ENCODE measurements around the gene DBR1.
A peak's percentile ranks its signal among the peaks of the same experiment; 100 is the strongest.

DBR1 gene

DNA sequence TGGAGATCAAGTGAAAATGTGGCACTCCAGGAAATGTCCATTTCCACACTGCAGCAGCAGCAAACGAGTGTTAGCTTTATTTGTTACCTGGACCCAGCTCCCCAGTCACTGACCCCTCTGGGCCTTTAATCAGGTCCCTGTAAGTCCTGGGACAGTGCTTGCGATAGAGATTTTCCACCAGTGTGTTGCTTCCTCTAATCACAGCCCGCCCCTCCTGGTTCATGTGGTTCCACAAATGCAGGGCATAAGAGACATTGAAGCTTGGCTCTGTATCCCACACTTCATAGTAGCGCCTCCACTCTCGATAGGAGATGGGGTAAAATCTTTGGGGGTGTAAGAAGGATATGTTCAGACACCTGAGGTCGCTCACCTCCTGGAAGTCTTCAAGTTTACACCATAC, 50.5 kb downstream of the DBR1 start:
- no peak for DNase-seq (ENCODE audit: low read depth in 2 of 2)

DNA sequence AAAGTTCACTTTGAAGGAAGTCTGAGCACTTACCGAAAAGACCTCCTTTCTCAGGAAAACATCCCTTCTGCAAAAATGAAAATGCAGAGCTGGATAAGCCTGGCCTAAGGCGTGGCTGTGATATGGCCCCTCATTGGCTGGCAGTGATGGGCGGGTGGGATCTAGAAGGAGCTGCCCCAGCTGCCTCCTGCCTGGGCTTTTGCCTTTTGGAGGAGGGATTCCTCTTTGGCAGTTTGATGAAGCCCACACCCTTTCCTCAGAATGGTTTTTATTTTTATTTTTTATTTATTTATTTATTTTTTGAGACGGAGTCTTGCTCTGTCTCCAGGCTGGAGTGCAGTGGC, 55.3 kb downstream of the DBR1 start:
- no peak for DNase-seq (ENCODE audit: low read depth in 2 of 2)

DNA sequence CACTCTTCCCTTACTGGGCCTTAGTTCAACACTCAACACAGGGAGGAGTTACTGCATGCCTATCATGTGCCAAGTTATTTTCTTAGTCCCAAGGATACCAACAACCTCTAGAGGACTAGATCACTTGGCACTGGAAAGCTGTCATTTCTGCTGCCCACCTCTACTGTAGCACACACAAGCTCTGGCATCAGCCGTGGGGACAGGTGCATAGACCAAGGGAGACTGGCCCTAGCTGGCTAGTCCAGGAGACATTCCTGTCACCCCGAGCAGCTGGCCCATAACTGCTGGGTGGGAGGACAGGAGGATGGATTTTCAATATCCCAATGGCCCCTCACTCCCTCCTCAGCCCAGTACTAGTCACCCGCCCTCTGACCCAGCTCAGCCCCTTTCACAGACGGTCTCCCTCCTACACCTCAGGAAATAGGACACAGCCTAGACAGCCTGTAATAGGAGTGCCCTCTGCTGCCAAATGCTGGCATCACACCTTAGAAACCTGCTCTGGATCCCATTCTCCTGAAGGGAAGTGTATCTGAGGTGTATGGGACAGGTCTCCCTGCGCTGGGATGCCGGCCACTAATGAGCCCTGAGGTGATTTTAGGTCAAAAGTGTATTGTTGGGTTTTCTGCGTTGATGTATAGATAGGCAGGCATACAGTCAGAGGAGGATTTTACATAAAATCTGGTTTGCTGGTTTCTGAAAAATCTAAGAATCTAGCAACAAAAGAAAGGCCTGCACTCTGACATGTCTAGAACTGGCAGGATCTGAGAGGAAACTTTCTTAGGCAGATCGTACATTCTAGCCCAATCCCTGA, 55.9 kb downstream of the DBR1 start:
- peak; percentile 13 to 65 for DNase-seq (ENCODE audit: low read depth in 2 of 2)

DNA sequence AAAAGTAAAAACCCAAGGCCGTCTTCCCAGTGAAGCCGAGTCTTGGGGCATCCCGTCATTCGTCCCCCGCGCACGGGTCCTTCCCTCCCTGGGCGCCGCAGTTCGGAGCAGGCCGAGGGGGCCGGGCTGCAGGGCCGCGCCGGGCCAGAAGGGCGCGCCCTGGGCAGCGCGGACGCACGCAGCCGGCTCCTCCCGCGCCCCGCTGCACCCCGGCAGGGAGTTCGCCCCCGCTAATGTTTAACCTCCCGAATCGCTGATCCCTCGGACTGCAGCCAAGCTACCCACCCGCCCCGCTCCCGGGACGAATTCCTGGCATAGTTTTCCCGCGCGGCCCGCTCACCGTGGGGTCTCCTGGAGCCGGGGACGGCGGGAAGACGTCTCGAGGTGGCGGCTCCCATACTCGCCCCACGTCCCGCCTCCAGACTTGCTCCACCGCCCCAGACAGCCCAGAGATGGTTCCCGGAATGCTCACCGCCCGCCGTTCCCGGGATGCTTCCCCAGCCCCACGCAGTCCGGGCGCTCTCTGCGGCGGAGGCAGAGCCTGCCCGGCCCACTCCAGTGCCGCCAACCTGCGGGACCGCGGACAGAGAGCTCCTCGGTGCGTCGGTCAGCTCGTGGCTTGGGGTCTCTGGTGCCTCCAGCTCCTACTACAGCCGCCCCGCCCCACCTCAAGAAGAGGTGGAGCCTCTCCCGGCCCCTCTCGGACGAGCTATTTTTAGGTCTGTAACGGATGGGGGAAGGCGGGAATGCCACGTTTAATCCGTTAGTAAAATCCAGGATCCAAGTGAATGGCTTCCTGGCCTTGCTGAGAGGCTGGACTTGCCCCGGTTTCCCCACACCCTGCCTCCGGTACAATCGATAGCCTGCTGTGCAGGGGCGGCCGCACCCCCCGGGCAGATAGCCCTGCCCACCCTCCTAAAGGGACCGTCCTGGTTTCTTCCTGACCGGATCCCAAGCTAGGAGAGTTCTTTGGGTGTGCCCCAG, 59.4 kb downstream of the DBR1 start, which contains the start of gene DZIP1L:
Gene DZIP1L, minus strand, starts transcription at position 621 of the 984 bp plus-strand sequence. CDS start 11,637 bp downstream, outside the sequence.
- peak in 1 of 2 experiments; percentile 21 for DNase-seq (ENCODE audit: low read depth in 2 of 2)

DNA sequence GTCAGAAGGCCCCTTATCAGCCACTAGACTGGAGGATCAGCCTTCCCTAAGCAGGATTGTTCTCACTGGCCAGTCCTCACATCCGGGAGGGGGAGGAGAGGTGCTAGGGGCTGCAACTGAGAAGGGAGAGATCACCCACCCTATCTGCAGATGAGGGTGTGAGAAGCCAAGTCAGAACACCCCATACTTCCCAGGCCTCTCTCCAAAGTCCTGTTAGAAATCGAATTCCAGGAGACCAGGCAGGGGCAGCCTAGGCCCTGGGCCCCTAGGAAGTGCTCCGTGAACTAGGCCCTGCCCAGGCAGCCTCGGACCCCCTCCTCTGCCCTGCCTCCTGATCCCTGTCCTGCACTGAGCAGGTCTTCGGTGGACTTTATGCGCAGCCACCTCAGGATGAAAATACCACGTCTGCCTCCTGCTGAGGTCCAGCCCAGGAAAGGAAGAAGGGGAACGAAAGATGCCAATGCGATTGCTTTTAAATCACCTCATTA, 60.2 kb downstream of the DBR1 start:
- no peak for DNase-seq (ENCODE audit: low read depth in 2 of 2)

DNA sequence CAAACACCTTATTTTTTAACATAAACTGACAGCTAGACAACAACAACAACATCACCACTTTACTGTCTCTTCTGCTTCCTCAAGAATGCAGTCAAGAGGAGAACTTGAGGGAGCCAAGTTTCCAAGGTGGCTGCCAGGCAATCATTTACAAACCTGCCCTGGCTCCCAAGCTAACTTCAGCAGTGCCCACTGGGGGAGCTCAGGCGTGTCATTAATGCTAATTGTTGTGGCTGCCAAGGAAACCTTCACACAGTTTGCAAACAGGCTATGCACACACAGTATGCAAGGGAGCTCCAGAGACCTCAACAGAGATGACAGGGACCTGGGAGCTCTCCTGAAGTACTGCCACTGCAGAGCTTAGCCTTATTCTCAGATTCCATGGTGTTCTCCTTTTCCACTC, 61.4 kb downstream of the DBR1 start:
- DNase-seq (ENCODE audit: low read depth in 2 of 2) = no peak

DNA sequence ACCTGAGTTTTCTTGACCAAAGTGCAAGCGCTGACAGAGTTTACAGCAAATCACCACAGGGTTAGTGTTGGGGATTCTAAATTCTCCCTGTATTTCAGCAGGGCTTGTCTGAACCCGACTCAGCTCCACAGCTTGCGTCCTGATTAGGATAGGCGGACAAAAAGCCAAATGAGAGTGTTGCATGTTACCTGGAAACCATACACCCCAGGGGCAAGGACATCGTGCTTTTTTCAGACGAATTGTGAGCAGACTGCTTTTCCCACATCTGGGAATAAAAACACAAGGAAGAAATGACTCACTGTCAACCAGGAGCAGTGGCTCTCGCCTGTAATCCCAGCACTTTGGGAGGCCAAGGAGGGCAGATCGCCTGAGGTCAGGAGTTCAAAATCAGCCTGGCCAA, 62.4 kb downstream of the DBR1 start:
- DNase-seq (ENCODE audit: low read depth in 2 of 2) = no peak
